ENCODE data around the gene SETDB1.

DNA sequence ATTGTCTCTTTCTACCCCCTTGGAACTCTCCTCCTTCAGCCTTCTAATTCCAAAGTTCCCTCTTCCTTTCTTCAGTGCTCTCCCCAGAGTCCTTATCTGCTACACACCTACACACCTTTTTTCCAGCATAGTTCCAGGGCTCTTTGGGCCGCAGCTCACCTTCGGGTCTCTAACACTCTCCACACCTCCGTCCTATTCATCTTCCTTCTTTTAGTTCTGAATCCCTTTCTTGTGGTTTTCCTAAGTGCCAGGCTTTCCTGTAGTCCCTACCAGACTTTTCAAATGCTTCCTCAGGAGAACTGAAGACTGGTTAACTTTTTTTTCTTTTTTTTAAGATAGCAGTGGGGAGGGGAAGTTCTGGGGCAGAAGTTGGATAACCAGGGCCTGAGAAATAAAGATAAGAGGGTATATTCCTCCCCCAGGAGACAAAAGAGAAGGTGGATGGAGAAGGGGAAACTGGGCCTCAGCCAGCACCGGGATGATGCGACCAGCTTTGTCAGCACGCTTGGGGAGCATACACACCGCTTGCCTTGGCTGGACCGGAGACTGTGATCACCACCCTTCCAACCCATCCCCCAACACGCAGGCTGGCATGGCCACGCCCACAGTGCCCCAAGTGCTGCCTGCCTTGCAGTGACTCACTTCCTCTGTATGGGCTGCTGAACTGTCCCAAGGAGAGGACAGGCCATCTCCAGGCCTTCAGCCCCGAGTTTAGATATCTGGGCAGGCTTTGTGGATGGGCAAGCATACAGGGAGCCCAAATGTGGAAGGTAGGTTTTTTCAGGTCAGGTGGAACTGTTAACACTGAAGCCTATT lies 50.9 kb downstream of the SETDB1 start:
- TF ChIP-seq, protein P1, sequence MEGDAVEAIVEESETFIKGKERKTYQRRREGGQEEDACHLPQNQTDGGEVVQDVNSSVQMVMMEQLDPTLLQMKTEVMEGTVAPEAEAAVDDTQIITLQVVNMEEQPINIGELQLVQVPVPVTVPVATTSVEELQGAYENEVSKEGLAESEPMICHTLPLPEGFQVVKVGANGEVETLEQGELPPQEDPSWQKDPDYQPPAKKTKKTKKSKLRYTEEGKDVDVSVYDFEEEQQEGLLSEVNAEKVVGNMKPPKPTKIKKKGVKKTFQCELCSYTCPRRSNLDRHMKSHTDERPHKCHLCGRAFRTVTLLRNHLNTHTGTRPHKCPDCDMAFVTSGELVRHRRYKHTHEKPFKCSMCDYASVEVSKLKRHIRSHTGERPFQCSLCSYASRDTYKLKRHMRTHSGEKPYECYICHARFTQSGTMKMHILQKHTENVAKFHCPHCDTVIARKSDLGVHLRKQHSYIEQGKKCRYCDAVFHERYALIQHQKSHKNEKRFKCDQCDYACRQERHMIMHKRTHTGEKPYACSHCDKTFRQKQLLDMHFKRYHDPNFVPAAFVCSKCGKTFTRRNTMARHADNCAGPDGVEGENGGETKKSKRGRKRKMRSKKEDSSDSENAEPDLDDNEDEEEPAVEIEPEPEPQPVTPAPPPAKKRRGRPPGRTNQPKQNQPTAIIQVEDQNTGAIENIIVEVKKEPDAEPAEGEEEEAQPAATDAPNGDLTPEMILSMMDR (conservative IDR thresholded peaks at IDR 0.05; ENCODE audit: low read depth, low read length) = no peak
- TF ChIP-seq EZH2 (IDR thresholded peaks at IDR 0.05; ENCODE audit: borderline replicate concordance, low read depth, low read length, poor library complexity, severe bottlenecking) = no peak

Measured in A673 (cell line).